GM21528 (cell line): ENCODE data around the gene ORM1.
A peak's percentile ranks its signal among the peaks of the same experiment; 100 is the strongest.

Experiments used
- ATAC-seq: cut with Tn5 transposase; IDR thresholded peaks from one replicate; pipeline ENCODE4 v1.9.1; 2021; ENCODE audit warnings: mild to moderate bottlenecking, moderate library complexity; ENCODE audit not compliant: unreplicated experiment, low FRiP score

ORM1 gene

DNA sequence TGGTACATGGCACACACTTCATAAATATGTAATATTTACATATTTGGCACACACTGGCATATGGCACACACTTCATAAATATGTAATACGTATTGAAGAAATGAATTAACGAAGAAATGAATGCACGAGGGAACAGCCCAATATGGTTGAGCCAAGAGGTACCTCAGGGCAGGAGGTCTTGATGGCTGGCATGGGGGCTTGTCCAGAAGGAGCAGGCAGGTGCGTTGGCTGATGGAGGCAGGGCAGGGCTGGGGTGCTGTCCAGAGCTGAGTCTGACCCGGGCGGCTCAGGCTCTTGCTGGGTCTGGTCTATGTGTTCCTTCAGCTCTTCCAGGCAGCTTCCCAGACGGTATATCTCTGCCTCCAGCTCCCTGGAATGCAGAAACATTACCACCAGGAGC is 38.6 kb downstream of the ORM1 start:
- ATAC-seq: no peak

DNA sequence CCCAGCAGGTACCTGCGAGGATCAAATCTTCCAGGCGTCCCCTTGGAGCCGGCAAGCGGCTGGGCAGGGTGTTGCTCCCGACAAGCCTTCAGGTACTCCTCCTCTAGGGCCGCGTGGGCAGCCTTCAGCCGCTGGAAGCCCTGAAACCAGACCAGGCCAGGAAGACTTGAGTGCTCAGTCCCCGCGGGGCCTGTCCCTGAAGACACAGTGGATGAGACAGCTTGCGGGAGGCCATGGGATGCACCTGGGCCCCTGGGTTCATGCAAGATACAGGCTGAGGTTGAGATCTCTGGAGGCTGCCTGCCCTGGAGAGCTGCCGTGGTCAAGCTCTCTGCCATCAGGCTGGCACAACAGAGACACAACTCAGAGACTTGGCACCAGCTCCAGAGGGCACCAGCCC is 39.5 kb downstream of the ORM1 start:
- no peak for ATAC-seq

GRCh38 chr9:114363424-114363823 is 40.5 kb downstream of the ORM1 start:
- no peak for ATAC-seq

DNA sequence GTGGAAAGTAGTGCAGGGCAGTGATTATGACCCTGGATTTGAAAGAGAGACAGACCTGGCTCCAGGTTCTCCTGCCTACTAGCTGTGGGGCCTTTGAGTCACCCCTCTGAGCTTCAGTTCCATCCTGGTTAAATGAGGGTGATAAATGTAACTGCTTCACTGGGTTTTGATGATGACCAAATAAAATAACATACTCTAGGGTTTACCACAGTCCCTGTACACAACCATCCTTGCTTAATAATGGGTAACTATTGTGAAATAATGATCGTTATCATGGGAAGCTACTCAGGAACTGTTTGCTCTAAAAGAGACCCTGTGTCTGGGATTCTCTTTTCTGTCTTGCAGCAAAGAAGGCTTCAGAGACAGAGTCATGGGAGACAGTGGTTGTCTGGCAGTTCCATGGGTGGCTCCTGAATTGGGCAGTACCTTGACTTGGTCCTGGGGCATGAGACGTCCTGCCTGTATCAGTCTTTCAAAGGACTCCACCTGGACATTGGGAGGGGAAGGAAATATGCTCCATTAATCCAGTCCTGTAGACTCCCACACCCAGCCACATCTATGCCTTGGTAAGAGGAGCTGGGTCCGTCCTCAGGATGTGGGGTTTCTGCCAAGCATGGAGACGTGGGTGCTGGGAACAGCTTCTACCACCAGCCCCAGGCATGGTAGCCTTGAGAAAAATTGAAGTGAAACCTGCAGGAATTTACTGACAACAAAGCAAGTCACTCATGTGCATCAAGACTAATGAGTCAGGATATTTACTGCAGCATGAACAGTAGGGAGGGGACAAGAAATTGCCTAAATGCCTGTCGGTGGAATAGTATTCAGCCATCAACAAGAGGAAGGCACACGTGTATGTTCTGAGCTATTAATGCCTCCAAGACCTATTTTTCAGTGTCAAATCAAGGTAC is 41.5 kb downstream of the ORM1 start:
- no peak for ATAC-seq

- no peak for ATAC-seq
These were observed 42.3 kb downstream of the ORM1 start for GRCh38 chr9:114365194-114365593.

GRCh38 chr9:114366334-114367128 is 43.6 kb downstream of the ORM1 start:
- ATAC-seq: no peak

DNA sequence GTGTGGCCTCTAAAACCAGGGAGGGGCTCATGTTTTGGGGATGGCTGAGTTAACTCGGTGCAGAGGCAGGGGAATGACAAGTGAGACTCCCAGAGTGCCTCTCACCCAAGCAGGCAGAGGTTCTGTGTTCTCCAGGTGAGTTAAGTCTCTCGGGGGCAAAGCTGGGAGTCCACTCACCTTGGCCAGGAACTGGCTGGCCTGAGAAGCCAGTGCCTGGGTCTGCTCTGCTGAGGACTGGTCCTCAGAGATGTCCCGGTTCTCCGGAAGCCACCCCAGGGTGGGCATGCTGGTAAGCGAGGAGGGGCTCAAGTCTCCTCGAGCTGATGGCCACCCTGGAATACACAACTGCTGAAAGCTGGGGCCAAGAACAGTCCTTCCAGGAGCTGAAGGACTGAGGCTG is 44.5 kb downstream of the ORM1 start:
- ATAC-seq: no peak

GRCh38 chr9:114367772-114368569 is 45.1 kb downstream of the ORM1 start:
- no peak for ATAC-seq

DNA sequence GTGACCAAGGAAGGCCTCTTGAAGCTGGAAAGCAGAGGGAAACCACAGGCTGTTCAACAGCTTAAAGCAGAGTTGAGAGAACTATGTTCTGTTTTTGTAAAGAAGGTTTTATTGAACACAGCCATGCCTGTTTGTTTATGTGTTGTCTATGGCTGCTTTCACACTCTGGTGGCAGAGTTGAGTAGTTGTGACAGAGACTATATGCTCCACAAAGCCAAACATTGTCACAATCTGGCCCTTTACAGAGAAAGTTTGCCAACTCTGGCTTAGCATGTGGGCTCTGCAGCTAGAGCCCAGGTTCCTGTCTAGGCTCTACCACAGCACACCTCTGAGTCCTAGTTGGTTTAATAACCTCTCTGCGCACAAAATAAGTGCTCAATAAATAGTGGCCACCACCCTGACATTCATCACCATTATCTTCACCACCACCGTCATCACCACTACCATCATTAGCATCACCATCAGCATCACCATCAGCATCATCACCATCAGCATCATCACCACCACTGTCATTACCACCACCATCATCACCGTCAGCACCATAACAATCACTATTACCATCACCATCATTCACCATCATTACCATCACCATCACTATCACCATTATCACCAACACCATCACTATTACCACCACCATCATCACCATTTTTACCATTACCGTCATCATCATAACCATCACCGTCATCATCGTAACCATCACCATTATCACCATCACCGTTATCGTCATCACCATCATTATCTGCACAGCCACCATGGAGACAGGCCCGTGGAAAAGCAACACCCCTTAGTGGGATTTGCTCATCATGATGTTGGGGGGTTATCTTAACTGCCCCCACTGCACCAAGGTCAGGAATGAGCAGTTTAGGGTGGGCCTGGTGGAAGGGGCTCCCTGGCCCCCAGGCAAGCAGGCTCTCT is 46.6 kb downstream of the ORM1 start:
- no peak for ATAC-seq

DNA sequence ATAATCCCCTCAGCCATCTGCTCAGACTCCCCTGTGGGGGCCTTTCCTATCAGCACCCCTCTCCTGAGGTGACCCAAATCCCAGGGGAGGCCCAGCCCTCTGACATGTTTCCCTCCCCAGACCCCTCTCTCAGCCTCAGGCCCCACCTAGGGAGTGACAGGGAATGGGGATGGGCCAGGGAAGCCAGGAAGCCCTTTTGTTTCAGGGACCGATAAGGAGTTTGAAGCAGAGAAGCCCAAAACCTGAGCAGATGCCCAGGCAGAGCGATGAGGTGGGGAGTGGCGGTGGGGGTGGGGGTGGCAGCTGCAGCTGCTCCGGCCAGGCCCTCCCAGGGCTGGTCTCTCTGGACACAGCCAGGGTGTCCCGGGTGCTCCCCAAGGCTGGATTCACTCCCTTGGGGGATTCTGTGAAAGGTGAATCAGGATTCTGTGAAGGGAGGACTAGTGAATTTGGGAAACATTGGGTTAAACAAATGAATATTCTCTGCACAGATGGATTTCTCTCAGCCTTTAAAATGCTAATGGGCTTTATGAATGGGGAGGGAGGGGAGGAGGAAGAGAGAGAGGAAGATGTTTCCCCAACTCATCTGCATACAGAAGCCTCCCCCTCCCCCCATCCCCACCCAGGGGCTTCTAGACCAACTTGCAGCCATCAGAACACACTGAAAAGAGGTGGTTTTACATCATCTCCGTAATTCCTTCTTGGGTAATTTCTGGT is 47.5 kb downstream of the ORM1 start:
- ATAC-seq: no peak

DNA sequence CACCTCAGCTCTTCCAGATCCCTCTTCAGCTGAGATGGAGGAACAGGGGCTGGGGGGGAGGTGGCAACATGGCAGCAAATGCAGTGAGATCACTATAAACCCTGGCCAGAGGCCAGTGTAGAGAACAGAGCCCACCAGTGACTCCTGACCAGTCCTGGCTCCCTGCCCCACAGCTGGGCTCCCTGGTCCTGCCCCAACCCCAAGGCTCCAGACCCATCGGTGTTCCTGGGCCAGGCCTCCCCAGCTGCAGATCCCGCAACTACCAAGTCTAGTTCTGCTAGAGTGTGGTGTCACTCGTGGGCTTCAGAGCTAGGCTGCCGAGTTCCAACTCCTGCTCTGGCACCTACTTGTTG is 48.0 kb downstream of the ORM1 start:
- no peak for ATAC-seq

DNA sequence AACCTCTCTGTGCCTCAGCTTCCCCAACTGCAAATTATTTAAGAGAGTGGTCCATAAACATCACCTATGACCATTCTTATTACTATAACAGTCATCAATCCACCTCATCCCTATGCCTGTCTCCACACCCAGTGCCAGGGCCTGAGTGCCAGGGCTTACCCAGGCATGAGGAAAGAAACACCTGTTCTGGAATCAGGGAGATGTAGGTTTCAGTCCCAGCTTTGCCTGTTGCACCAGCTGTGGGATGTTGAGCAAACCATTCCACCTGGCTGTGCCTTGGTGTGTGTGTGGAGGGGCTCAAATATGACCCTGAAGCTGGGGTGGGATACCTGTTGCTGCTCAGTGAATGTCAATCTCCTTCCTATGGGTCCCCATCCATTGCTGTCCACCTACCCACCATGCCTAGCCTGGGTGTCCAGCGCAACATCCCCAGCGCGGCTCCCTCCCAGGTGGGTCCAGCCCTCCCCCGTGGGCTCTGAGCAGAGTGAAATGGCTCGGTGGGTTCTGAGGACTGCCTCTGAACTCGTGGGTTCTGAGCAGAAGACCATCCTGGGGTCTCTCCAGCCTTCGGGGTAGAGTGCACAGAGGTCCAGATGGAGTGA is 48.5 kb downstream of the ORM1 start:
- no peak for ATAC-seq

DNA sequence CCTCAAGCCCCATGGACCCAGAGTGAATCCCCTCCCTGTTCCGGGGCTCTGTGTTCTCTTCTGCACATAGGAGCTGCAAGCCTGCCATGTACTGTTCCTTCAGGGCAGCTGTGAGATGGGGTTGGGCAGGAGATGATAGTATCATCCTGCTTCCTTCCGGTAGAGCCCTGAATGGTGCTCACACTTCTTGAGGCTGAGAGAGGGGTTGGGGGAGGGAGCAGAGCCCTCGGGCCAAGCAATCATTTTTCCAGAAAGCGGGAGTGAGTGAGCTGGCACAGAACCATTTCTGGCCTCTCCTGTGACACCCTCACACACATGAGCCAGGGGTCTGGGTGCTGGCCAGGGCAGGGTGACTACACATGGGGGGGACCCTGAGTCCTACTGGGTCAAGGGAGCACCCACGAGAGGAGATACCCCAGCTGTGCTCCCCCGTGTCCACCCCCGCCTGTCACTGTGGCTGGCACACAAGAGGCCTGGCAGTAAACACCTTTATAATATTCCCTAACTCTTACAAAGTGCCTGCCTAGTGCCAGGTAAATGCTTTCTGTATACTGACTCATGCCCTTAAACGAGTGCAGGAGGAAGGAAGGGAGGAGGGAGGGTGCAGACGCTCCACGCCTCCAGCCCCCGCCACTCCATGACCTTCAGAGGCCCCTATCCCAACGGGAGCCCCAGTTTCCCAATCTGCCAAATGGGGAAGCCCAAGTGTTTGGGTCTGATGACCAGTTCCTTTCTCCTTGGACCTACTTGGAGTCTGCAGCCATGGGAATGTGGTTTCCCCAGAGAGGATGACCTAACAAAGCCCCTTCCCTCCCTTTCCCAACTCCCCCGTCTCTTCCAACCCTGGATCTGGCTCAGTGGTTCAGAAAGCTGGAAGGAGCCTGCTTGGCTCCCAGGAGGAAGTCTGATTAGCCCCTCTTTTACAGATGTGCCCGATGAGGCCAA is 49.3 kb downstream of the ORM1 start:
- ATAC-seq: peak; percentile 39

DNA sequence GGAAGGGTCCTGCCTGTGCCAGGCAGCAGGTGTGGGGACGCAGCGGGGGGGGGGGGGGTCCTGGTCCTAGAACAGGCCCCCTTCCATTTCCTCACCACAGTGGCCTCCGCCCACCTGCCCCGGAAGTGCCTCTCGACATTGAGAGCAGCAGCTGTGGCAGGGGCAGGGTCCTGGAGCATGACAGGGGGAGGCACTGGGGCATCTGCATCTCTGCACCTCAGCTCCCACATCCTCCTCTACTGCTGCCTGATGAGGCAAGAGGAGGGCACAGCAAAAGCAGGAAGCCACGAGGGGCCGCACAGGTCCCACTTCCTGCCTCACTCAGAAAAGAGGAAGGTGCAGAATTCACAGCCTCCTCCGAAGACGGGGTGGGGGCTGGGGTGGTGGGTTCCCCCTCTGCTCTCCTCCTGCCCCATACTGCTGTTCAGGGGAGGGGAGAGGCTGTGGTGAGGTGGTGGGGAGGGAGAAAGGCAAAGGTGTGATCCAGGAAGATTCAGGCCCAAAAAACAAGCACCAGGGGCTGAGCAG is 50.1 kb downstream of the ORM1 start:
- ATAC-seq: peak; percentile 93

GRCh38 chr9:114373960-114374730 is 51.2 kb downstream of the ORM1 start:
- no peak for ATAC-seq

DNA sequence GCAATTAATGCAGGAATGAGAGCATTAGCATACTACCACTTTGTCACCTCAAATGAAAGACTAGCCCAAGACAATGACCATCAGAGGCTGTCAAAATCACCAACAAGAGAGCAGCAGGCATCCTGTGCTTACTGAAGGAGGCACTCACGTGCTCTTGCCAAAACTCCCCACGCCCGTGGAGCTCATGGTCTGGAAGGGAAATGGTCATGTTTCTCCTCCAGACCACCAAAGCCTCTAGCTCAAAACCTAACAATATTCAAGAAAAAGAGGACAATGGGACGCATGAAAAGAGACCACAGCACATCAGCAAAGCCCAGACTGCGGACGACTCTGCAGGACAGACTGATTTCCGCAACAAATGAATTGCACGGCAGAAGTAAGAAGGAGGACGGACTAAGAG is 52.0 kb downstream of the ORM1 start:
- no peak for ATAC-seq
